Hepatocyte (in vitro differentiated cells): ENCODE data around the gene DNER.

Source experiments
- CTCF ChIP-seq: fragments of 200-600 bp; sonication (generic); IDR thresholded peaks from 2 replicates; pipeline ENCODE4 v1.5.1; 2016; ENCODE audit warnings: antibody characterized with exemption, mild to moderate bottlenecking; ENCODE audit not compliant: poor library complexity
- EZH2 ChIP-seq: fragments of 200-600 bp; sonication (generic); IDR thresholded peaks from 2 replicates; pipeline ENCODE4 v1.6.1; 2016; ENCODE audit warnings: antibody characterized with exemption, mild to moderate bottlenecking, borderline replicate concordance

- TF ChIP-seq CTCF, result no peak
- TF ChIP-seq EZH2, result no peak
Observed at GRCh38 chr2:229740279-229740678, 25.9 kb upstream of the DNER start.
